Endothelial cell of umbilical vein (primary cell): ENCODE data around the gene PARD6G.

Source experiments
- CTCF ChIP-seq, 2 donors: IDR thresholded peaks; 1 replicate in 1 of 2; 2 replicates in 1 of 2; pipeline ENCODE4 v1.5.1; 2011; ENCODE audit warnings: low read length in 2 of 2, mild to moderate bottlenecking in 2 of 2, moderate library complexity in 2 of 2, control low read depth in 1 of 2, inconsistent platforms in 1 of 2, low read depth in 1 of 2; ENCODE audit not compliant: insufficient read depth in 1 of 2; ENCODE audit errors: extremely low read depth in 1 of 2
- EZH2 ChIP-seq: IDR thresholded peaks from 2 replicates; pipeline ENCODE4 v1.6.1; 2012; ENCODE audit warnings: borderline replicate concordance, low read depth, mild to moderate bottlenecking, moderate library complexity, low read length, inconsistent platforms; ENCODE audit not compliant: severe bottlenecking

GRCh38 chr18:80108121-80108536 lies 139.2 kb downstream of the PARD6G start:
- TF ChIP-seq EZH2: no peak
- no peak for TF ChIP-seq CTCF (IDR thresholded peaks at IDR 0.05; ENCODE audit: extremely low read depth in 1 of 2, insufficient read depth in 1 of 2, low read depth in 1 of 2, low read length in 2 of 2)
